Stimulated activated CD8-positive, alpha-beta memory T cell treated with anti-CD3 and anti-CD28 coated beads, Interleukin-12 subunit alpha, Interleukin-12 subunit beta, amount 100 ng/mL, for 24 hours (primary cell): ENCODE results near the gene SERGEF.

Source experiments
- DNase-seq: peaks from one replicate; pipeline ENCODE4 v3.0.0-alpha.2; 2020; ENCODE audit errors: extremely low read depth

Gene SERGEF

DNA sequence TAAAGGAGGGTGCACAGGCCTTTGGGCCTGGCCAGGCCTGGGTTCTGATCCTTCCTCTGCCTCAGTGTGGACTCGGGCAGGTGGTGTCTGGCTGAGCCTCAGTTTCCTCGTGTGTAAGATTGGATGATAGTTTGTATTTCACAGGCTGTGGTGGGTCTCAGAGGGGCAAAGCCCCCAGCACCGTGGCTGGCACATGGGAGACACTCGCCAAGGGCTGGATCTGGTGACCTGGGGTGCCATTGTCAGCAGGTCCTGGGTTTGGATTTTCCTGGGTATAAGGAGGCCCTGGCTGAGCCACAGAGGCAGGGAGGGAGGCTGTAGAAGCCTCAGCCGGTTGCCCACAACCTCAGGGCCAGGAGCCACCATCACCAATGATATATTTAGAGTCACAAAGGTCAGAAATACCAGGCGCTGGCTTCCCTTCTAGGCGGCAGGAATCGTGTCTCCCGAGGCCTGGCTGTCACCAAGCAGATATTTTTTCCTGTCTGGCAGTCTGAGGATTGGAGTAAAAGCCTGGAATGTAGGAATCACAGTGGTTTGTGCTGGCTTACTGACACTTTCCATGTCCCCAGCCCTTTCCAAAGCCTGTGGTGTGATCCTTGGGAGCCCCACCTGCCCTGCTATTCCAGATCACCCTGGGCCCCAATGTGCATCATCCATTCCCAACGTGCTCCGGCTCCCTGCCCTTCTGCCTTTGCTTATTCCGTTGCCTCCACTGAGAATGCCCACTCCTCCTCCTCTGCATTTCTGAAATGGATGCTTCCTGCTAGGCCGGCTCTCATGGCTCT lies 262.6 kb downstream of the SERGEF start:
- no peak for DNase-seq

DNA sequence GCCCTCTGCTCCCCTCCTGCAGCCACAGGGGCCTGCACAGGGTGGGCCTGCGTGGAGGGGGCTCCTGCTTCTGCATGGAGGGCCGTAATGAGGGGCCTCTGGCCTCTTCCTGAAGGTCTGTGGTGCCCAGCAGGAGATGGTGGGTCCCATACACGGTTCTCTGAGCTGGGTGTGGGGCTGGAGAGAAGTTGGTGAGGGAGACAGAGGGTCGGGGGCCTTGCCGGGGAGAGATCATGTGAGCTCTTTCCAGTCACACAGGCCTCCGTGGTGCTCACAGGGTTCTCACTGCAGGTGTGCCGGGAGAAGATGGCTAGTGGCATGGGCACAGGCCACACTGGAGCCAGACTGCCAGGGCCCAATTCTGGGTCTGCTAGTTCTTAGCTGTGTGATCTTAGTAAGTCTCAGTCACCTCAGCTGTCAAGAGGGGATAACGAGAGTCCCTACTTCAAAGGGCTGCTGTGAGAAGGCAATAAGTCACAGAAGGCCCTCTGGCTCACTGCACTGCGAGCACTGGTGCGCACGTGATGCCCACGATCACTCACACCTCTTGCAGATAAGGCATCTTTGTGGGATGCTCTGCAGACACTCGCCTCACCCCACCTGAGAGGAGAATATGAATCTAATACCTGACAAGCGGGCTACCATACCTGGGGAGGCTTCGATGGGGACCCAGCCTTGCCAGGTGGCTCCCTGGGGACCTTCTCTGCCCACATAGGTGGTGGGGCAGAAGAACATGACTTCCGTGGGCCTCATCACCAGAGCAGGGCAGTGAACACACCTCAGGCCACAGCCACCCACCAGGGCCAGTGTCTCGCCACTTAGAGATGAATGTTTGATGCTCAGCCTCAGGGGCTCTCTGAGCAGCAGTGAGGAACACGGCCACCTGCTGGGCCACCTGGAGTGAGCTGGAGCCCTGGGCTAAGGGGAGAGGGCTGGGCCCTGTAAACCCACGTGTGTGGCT lies 263.8 kb downstream of the SERGEF start:
- no peak for DNase-seq

DNA sequence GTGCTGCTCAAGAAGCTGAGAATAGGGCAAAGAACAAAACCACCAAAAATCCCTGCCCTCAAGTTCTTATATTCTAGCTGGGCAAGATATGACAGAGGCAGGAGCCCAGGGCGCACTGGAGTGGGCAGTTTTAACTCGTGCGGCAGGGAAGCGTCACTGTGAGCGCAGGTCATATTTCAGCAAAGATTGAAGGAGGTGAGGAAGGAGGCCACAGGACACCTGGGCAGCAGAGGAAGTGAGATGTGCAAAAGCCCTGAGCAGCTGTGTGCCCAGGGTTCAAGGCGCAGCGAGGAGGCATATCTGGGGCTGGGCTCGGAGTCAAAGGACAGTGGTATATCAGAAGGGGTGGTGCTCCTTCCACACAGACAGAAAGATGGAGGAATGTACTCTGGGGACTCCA lies 264.8 kb downstream of the SERGEF start:
- no peak for DNase-seq

DNA sequence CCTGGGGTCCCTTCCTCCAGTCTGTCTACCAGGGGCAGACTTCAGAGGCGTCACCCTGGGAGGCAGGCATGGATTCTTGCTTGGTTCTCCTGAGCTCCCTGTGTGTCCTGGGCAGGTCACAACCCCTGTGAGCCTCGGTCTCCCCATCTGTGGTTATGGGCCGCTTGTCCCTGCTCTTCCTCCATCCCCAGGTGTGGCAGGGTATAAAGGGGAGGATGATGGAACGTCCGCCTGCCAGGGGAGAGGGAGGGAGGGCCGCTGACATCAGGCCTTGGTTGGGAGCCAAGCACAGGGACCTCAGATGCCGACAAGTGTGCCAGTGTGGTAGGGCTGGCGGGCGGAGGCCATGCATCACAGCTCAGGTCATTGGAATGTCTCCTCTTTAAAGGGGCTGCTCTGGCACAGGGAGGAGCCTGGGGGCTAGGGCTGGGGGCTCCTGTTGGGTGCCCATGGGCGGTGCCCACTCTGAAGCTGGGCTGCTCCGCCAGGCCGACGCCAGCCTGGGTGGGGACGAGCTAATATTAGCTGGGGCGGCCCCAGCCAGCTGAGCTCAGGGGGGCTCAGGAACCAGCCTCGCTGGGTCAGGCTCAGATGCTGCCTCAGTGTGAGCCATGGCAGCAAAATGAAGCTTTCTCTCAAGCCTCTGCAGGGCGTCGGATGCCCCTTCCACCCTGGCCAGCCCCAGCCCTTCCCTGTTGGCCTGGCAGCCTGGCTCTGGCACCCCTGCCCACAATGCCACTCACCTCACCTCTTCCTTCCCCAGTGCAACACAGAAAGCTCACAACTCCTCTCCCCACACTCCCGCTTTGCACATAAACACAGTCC lies 265.5 kb downstream of the SERGEF start:
- DNase-seq = no peak

DNA sequence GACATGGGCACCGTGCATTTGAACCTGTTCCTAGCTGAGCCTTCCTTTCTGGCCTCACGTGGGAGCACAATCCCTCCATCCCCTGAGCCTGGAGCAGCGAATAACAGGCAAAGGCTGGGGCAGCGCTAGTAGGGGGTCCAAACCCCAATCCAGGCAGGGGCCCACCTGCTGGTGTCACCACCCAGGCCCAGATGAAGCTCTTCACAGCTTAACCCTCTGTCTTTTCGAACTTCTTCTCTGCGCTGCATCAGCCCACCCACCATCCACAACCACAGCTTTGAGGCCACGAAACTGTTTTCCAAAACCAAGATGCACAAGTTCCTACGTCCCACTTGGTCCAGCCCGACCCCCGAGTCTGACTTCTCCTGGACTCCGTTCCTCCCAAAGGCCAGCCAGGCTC lies 266.8 kb downstream of the SERGEF start:
- no peak for DNase-seq

- no peak for DNase-seq
Observed at GRCh38 chr11:17745023-17745772, 267.6 kb downstream of the SERGEF start.

- DNase-seq = no peak
Observed at GRCh38 chr11:17744151-17744940, 268.5 kb downstream of the SERGEF start.

GRCh38 chr11:17743808-17744119 lies 269.1 kb downstream of the SERGEF start:
- DNase-seq = no peak

GRCh38 chr11:17743026-17743807 lies 269.6 kb downstream of the SERGEF start:
- DNase-seq = no peak

DNA sequence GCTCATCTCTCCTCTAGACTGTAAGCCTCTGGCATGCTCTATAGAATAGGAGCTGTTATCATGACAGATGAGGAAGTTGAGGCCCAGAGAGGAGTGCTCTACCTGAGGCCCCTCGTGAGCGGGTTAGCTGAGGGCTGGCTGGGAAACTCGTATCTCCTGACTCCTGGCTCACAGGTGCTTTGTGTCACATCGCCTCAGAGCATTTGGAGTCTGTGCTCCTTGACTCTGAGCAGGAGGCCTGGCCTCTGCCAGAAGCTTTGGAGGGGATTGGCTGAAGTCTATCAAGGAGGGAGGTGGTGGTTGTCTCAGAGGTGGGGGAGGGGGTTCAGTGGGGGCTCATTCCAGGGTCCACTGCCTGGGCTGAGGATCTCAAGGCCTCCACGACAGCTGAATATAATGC lies 270.8 kb downstream of the SERGEF start:
- DNase-seq = no peak

DNA sequence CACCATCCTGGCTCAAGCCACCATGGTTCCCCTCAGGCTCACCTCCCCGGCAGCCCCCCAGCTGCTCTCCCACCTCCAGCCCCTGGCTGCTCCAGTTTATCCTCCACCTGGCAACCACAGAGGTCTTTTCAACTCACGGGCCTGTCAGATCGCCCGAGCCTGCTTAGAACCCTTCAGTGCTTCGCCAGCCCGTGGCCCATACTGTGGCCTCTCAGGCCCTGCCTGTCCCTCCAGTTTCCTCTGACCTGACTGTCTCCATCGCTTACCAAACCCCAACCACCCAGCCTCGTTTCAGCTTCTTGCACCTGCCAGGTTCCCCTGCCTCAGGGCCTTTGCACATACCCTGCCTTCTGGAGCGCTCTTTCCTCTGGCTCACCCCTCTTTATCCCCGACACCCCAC lies 271.4 kb downstream of the SERGEF start:
- DNase-seq = no peak

DNA sequence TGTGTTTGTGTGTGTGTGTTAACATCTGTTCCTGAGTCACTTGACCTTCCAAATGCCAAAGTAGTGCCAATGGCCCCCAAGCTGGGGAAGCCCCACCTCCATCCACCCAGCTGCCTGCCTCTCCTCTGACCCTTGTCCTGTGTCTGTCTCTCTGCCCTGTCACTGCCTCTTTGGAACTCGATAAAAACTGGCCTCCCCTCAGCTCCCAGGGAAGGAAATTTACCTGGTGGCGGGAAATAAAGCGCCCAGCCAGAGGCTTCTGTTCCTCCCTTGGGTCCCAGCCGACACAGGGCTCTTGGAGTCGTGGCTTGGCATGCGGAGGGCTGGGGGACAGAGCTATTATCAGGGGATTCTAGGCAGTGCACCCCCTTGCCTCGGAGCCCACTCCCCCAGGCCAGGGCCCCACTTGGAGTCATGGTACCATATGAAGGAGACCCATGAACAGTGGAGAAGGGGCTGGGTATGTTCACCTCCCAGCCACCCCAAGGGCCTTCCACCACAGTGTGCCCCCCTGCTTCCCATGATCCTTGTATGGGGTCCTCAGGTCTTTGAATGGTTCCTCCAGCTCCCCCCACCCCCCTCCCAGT lies 272.1 kb downstream of the SERGEF start:
- no peak for DNase-seq

- DNase-seq = no peak
Observed at GRCh38 chr11:17739945-17740338, 272.9 kb downstream of the SERGEF start.

DNA sequence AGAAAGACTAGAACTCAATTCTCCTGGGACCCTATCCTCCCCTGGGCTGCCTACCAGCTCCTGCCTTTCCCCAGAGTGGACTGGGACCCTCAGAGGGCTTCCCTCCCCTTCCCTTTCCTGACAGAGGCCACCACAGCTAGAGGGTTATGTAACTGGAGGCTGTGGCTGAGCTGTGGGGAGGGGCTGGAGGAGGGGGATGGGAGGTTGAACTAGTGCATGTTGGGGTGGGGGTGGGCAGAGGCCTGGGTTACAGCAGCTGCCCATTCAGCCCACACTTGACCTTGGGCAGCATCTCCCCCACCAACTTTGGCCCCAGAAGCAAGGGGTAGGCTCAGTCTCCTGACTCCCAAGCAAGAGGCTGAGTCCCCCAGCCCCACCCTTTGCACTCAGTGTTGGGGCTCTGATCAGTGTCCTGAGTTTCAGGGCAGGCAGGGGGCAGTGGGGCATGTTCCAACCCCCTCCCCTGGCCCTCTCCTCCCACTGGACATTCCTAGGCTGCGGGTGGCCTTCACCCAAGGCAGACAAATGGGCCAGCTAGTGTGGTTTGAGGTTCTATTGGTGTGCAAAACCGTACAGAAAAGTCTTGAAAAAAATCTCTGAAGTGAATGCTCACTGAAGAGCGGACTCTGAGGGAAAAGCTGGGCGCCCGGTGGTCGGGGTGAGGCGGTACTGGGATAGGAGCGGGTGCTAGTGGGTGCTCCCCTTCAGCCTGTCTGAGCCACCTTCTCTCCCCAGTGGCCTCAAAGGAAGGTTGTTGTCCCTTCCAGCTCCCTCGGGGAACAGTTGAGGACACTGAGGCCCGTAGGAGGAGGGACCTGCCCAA lies 274.5 kb downstream of the SERGEF start:
- no peak for DNase-seq
